ENCODE results near the gene ADCY3.

DNA sequence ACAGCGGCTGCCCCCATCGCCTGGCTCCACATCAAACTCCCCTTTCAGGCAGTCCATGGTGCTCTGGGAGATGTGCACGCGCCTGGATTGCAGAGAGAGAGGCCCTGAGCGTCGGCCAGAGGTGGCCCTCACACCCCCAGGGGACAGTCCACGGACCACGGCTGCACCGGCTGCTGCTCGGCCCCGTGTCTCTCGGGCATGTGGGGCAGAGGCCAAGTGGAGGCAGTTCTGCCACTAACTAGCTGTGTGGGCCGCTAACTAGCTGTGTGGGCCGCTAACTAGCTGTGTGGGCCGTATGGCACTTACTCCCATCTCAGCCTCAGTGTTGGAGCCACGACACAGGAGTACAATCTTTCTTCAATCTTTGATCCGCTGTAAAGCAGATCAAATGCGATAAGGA is 81.5 kb downstream of the ADCY3 start:
- TF ChIP-seq ARNTL (CRISPR knock-in tag; IDR thresholded peaks at IDR 0.05; ENCODE audit: borderline replicate concordance, low read depth) (no peak), PATZ1 (CRISPR knock-in tag; IDR thresholded peaks at IDR 0.05; ENCODE audit: borderline replicate concordance) (no peak), SNAI2 (CRISPR knock-in tag; IDR thresholded peaks at IDR 0.05) (no peak), ZFP3 (CRISPR knock-in tag; IDR thresholded peaks at IDR 0.05) (no peak), ZNF565 (CRISPR knock-in tag; conservative IDR thresholded peaks at IDR 0.05; ENCODE audit: low read depth) (no peak), ZNF70 (CRISPR knock-in tag; IDR thresholded peaks at IDR 0.05) (no peak), ZC3H10 (CRISPR knock-in tag; IDR thresholded peaks at IDR 0.05) (no peak), CREB5 (CRISPR knock-in tag; IDR thresholded peaks at IDR 0.05; ENCODE audit: low read depth) (no peak), CSDC2 (CRISPR knock-in tag; IDR thresholded peaks at IDR 0.05) (no peak), PPARA (CRISPR knock-in tag; IDR thresholded peaks at IDR 0.05; ENCODE audit: borderline replicate concordance) (no peak), TSHZ2 (CRISPR knock-in tag; IDR thresholded peaks at IDR 0.05) (no peak), ESRRG (CRISPR knock-in tag; IDR thresholded peaks at IDR 0.05) (no peak)
- TF ChIP-seq, protein P1, sequence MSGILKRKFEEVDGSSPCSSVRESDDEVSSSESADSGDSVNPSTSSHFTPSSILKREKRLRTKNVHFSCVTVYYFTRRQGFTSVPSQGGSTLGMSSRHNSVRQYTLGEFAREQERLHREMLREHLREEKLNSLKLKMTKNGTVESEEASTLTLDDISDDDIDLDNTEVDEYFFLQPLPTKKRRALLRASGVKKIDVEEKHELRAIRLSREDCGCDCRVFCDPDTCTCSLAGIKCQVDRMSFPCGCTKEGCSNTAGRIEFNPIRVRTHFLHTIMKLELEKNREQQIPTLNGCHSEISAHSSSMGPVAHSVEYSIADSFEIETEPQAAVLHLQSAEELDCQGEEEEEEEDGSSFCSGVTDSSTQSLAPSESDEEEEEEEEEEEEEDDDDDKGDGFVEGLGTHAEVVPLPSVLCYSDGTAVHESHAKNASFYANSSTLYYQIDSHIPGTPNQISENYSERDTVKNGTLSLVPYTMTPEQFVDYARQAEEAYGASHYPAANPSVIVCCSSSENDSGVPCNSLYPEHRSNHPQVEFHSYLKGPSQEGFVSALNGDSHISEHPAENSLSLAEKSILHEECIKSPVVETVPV (CRISPR knock-in tag; IDR thresholded peaks at IDR 0.05): no peak
- TF ChIP-seq, protein P2, sequence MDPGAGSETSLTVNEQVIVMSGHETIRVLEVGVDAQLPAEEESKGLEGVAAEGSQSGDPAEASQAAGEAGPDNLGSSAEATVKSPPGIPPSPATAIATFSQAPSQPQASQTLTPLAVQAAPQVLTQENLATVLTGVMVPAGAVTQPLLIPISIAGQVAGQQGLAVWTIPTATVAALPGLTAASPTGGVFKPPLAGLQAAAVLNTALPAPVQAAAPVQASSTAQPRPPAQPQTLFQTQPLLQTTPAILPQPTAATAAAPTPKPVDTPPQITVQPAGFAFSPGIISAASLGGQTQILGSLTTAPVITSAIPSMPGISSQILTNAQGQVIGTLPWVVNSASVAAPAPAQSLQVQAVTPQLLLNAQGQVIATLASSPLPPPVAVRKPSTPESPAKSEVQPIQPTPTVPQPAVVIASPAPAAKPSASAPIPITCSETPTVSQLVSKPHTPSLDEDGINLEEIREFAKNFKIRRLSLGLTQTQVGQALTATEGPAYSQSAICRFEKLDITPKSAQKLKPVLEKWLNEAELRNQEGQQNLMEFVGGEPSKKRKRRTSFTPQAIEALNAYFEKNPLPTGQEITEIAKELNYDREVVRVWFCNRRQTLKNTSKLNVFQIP (CRISPR knock-in tag; IDR thresholded peaks at IDR 0.05; ENCODE audit: borderline replicate concordance, low read depth): no peak

Measured in SK-N-SH treated with all-trans-retinoic acid at 6 μM for 48 hours (cell line).